Osteocyte (in vitro differentiated cells): Measurements from ENCODE around the gene CDR2L. TPM values are rescaled to one million over a fixed set of nuclear protein-coding genes. Genes with fewer than 3 reads are reported as not detected.
A peak's percentile ranks its signal among the peaks of the same experiment; 100 is the strongest.

Experiments used
- DNase-seq: peaks from one replicate; pipeline ENCODE4 v3.0.0; 2021; ENCODE audit warnings: mixed read lengths; ENCODE audit not compliant: unreplicated experiment; ENCODE audit errors: extremely low spot score
- H3K27ac Mint-ChIP-seq: one replicate; pipeline ENCODE4 v1.8.0; 2021; ENCODE audit warnings: mild to moderate bottlenecking, mixed read lengths; ENCODE audit not compliant: unreplicated experiment
- H3K27me3 Mint-ChIP-seq: one replicate; pipeline ENCODE4 v1.8.0; 2021; ENCODE audit warnings: mixed read lengths; ENCODE audit not compliant: unreplicated experiment
- H3K36me3 Mint-ChIP-seq: one replicate; pipeline ENCODE4 v1.8.0; 2021; ENCODE audit warnings: mixed read lengths; ENCODE audit not compliant: unreplicated experiment
- H3K4me1 Mint-ChIP-seq: one replicate; pipeline ENCODE4 v1.8.0; 2021; ENCODE audit warnings: mixed read lengths; ENCODE audit not compliant: unreplicated experiment
- H3K4me3 Mint-ChIP-seq: one replicate; pipeline ENCODE4 v1.8.0; 2021; ENCODE audit warnings: mild to moderate bottlenecking, moderate library complexity, mixed read lengths; ENCODE audit not compliant: unreplicated experiment
- H3K9me3 Mint-ChIP-seq: one replicate; pipeline ENCODE4 v1.8.0; 2021; ENCODE audit warnings: mixed read lengths; ENCODE audit not compliant: unreplicated experiment
- CTCF ChIP-seq: fragments of 200-600 bp; sonication (generic); IDR thresholded peaks from 2 replicates; pipeline ENCODE4 v1.5.0; 2021; ENCODE audit warnings: antibody characterized with exemption, mild to moderate bottlenecking, moderate library complexity
- total RNA-seq: library from RNA; stranded (reverse); gene quantifications from 2 replicates; pipeline ENCODE4 v1.2.1, GENCODE V29; 2021

CDR2L gene
- total RNA-seq, 1 donor from 2014 or later = 21.4 TPM

- Mint-ChIP-seq H3K27ac (no peak overlapping the region), H3K4me1 (peaks cover 10% of the 10 kb centered on the region), H3K36me3 (no peaks in the 10 kb centered on the region), H3K27me3 (peaks cover 16% of the 10 kb centered on the region), H3K4me3 (no peak overlapping the region), H3K9me3 (no peaks in the 10 kb centered on the region)
- TF ChIP-seq CTCF = no peak
- DNase-seq = no peak
Measured at GRCh38 chr17:74970395-74970794, 17.0 kb upstream of the CDR2L start.

- no peaks in the 10 kb centered on the region for H3K36me3 Mint-ChIP-seq
- H3K27ac Mint-ChIP-seq = no peak overlapping the region
- no peak for DNase-seq
- H3K27me3 Mint-ChIP-seq = peaks cover 20% of the 10 kb centered on the region
- no peak for TF ChIP-seq CTCF
- peak overlapping the region; percentile 77 for H3K4me3 Mint-ChIP-seq
- H3K4me1 Mint-ChIP-seq = peaks cover 10% of the 10 kb centered on the region
- H3K9me3 Mint-ChIP-seq = no peaks in the 10 kb centered on the region
Measured at GRCh38 chr17:74971069-74971841, 16.2 kb upstream of the CDR2L start.

GRCh38 chr17:74971842-74972106 lies 15.7 kb upstream of the CDR2L start:
- H3K4me1 Mint-ChIP-seq = peaks cover 10% of the 10 kb centered on the region
- no peak overlapping the region for H3K27ac Mint-ChIP-seq
- no peaks in the 10 kb centered on the region for H3K36me3 Mint-ChIP-seq
- TF ChIP-seq CTCF = no peak
- H3K4me3 Mint-ChIP-seq = peak overlapping the region; percentile 77
- no peak for DNase-seq
- no peaks in the 10 kb centered on the region for H3K9me3 Mint-ChIP-seq
- peaks cover 20% of the 10 kb centered on the region for H3K27me3 Mint-ChIP-seq

GRCh38 chr17:74972107-74972972 lies 15.1 kb upstream of the CDR2L start, which contains the start of gene HID1:
Gene HID1, minus strand, starts transcription at chr17:74972759. Its CDS starts 103 bp downstream, at chr17:74972656.
- no peak for TF ChIP-seq CTCF
- peak within 1 kb of the TSS; percentile 77 for H3K4me3 Mint-ChIP-seq
- H3K9me3 Mint-ChIP-seq = no peaks in the 10 kb centered on the region
- H3K27me3 Mint-ChIP-seq = peaks cover 20% of the 10 kb centered on the region
- DNase-seq = no peak
- H3K36me3 Mint-ChIP-seq = no peaks in the 10 kb centered on the region
- no peak within 1 kb of the TSS for H3K27ac Mint-ChIP-seq
- peaks cover 10% of the 10 kb centered on the region for H3K4me1 Mint-ChIP-seq

- H3K36me3 Mint-ChIP-seq = no peaks in the 10 kb centered on the region
- H3K9me3 Mint-ChIP-seq = no peaks in the 10 kb centered on the region
- H3K27ac Mint-ChIP-seq = no peak overlapping the region
- H3K4me3 Mint-ChIP-seq = peak overlapping the region; percentile 77
- H3K4me1 Mint-ChIP-seq = peaks cover 10% of the 10 kb centered on the region
- peaks cover 20% of the 10 kb centered on the region for H3K27me3 Mint-ChIP-seq
- no peak for DNase-seq
- no peak for TF ChIP-seq CTCF
Measured at GRCh38 chr17:74972973-74973328, 14.5 kb upstream of the CDR2L start.
